Neural cell (in vitro differentiated cells): Measurements from ENCODE around the gene MRPS21. TPM values are rescaled to one million over a fixed set of nuclear protein-coding genes. Genes with fewer than 3 reads are reported as not detected.

Source experiments
- H2AFZ ChIP-seq: fragments of 200-600, 300-800 bp; sonication (generic), shearing (Covaris generic); 2 replicates; pipeline ENCODE4 v1.6.0; 2014; ENCODE audit warnings: low read depth, mild to moderate bottlenecking, antibody characterized with exemption, low read length, moderate library complexity
- H3F3A ChIP-seq: fragments of 200-600 bp; shearing (Covaris generic); 2 replicates; pipeline ENCODE4 v1.6.1; 2016; ENCODE audit warnings: mild to moderate bottlenecking, moderate library complexity, mixed read lengths, antibody characterized with exemption, low read length; ENCODE audit not compliant: insufficient read depth, poor library complexity, severe bottlenecking
- H3K27ac ChIP-seq: fragments of 200-600, 300-800 bp; sonication (generic), shearing (Covaris generic); 2 replicates; pipeline ENCODE4 v1.5.1; 2014; ENCODE audit warnings: mild to moderate bottlenecking, low read length, moderate library complexity
- H3K27me3 ChIP-seq: fragments of 300-800, 200-600 bp; sonication (generic), shearing (Covaris generic); 2 replicates; pipeline ENCODE4 v1.6.0; 2014; ENCODE audit warnings: mild to moderate bottlenecking, low read depth, low read length, moderate library complexity; ENCODE audit not compliant: insufficient read depth
- H3K36me3 ChIP-seq: fragments of 300-800, 200-600 bp; sonication (generic), shearing (Covaris generic); 2 replicates; pipeline ENCODE4 v1.5.1; 2014; ENCODE audit warnings: mild to moderate bottlenecking, antibody characterized with exemption, low read length, moderate library complexity; ENCODE audit not compliant: insufficient read depth
- H3K4me2 ChIP-seq: fragments of 300-800, 200-600 bp; sonication (generic), shearing (Covaris generic); 2 replicates; pipeline ENCODE4 v1.6.0; 2014; ENCODE audit warnings: mild to moderate bottlenecking, low read length
- H3K4me3 ChIP-seq: fragments of 300-800, 200-600 bp; sonication (generic), shearing (Covaris generic); 2 replicates; pipeline ENCODE4 v1.5.1; 2014; ENCODE audit warnings: mild to moderate bottlenecking, low read length, moderate library complexity
- H3K79me2 ChIP-seq: fragments of 200-600 bp; shearing (Covaris generic); replicated peaks from 2 replicates; pipeline ENCODE4 v1.6.0; 2014; ENCODE audit warnings: mild to moderate bottlenecking, low read length, moderate library complexity; ENCODE audit not compliant: insufficient read depth
- H3K9ac ChIP-seq: fragments of 300-800, 200-600 bp; sonication (generic), shearing (Covaris generic); 2 replicates; pipeline ENCODE4 v1.6.1; 2016; ENCODE audit warnings: mild to moderate bottlenecking, low read length, mixed read lengths
- H3K9me2 ChIP-seq: fragments of 200-600 bp; shearing (Covaris generic); 2 replicates; pipeline ENCODE4 v1.6.1; 2016; ENCODE audit warnings: mild to moderate bottlenecking, low read length, mixed read lengths; ENCODE audit not compliant: insufficient read depth
- H3K9me3 ChIP-seq: fragments of 200-600, 300-800 bp; sonication (generic), shearing (Covaris generic); 2 replicates; pipeline ENCODE4 v1.6.1; 2016; ENCODE audit warnings: mild to moderate bottlenecking, mixed run types, low read length, moderate library complexity, mixed read lengths
- H4K20me1 ChIP-seq: fragments of 200-600 bp; shearing (Covaris generic); 2 replicates; pipeline ENCODE4 v1.6.1; 2016; ENCODE audit warnings: mild to moderate bottlenecking, mixed run types; ENCODE audit not compliant: insufficient read depth
- EP300 ChIP-seq: fragments of 450-650 bp; conservative IDR thresholded peaks from 2 replicates; pipeline ENCODE4 v1.6.1; 2014; ENCODE audit warnings: antibody characterized with exemption, mild to moderate bottlenecking, moderate library complexity; ENCODE audit not compliant: poor library complexity, severe bottlenecking
- EZH2 ChIP-seq: fragments of 200-600, 300-800 bp; shearing (Covaris generic), sonication (generic); IDR thresholded peaks from 2 replicates; pipeline ENCODE4 v1.6.1; 2014; ENCODE audit warnings: antibody characterized with exemption, low read length, borderline replicate concordance, mild to moderate bottlenecking; ENCODE audit not compliant: insufficient read depth, poor library complexity, severe bottlenecking
- MXI1 ChIP-seq: fragments of 450-650 bp; conservative IDR thresholded peaks from 2 replicates; pipeline ENCODE4 v1.6.1; 2014; ENCODE audit warnings: antibody characterized with exemption, mild to moderate bottlenecking; ENCODE audit not compliant: poor library complexity, severe bottlenecking
- POLR2AphosphoS5 ChIP-seq: IDR thresholded peaks from 2 replicates; pipeline ENCODE4 v1.6.1; 2012
- RAD21 ChIP-seq: fragments of 450-650 bp; conservative IDR thresholded peaks from 2 replicates; pipeline ENCODE4 v1.6.1; 2014; ENCODE audit warnings: antibody characterized with exemption, mild to moderate bottlenecking, moderate library complexity
- SMC3 ChIP-seq: fragments of 450-650 bp; conservative IDR thresholded peaks from 2 replicates; pipeline ENCODE4 v1.6.1; 2014; ENCODE audit warnings: antibody characterized with exemption, mild to moderate bottlenecking, moderate library complexity; ENCODE audit not compliant: poor library complexity
- TAF1 ChIP-seq: IDR thresholded peaks from 2 replicates; pipeline ENCODE4 v1.6.1; 2012; ENCODE audit warnings: low read depth
- polyA plus RNA-seq: library from polyadenylated mRNA; depleted of rRNA; stranded (reverse); fragments of >200 nt; gene quantifications from 2 replicates; pipeline ENCODE4 v1.2.3, GENCODE V29; 2014
- TF ChIP-seq, protein P1 (sequence below): IDR thresholded peaks from 2 replicates; pipeline ENCODE4 v1.6.1; 2012; ENCODE audit warnings: borderline replicate concordance
- TF ChIP-seq, protein P2 (sequence below): fragments of 450-650 bp; IDR thresholded peaks from 2 replicates; pipeline ENCODE4 v1.5.1; 2014; ENCODE audit warnings: antibody characterized with exemption, mild to moderate bottlenecking, moderate library complexity; ENCODE audit not compliant: poor library complexity, severe bottlenecking

The MRPS21 gene
- polyA plus RNA-seq, 1 donor from 2014 or later = 170 TPM

DNA sequence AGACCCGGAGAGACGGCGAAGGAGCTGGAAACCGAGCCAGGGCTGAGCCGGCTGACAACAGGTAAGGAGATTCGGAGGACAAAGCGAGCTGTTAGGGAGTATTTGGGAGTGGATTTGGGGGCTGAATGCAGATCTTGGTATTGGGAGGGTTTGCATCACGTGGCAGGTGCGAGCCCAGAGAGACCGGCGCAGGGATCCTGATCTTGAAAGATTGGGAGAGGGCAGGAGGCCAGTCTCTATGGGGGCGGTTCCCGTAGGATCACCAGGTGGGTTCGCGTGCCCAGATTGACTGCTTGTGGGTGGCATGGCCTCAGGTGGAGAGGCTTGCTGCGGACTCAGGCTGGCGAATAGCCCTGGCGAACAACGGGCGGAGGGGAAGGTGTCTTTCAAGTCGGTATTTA, 11.1 kb upstream of the MRPS21 start:
- Histone ChIP-seq H3K27ac (peak overlapping the region; percentile 32), H3K9me3 (no peaks in the 10 kb centered on the region), H3K27me3 (no peaks in the 10 kb centered on the region), H4K20me1 (no peaks in the 10 kb centered on the region), H3K4me2 (peak overlapping the region; percentile 84), H3K79me2 (no peaks in the 10 kb centered on the region), H3K36me3 (no peaks in the 10 kb centered on the region), H3K9ac (peak overlapping the region; percentile 74), H3K9me2 (no peaks in the 10 kb centered on the region), H3K4me3 (peak overlapping the region; percentile 87), H2AFZ (peak overlapping the region; percentile 80), H3F3A (no peaks in the 10 kb centered on the region)
- peak; percentile 19 for TF ChIP-seq RAD21
- TF ChIP-seq MXI1 = no peak
- TF ChIP-seq, protein P1, sequence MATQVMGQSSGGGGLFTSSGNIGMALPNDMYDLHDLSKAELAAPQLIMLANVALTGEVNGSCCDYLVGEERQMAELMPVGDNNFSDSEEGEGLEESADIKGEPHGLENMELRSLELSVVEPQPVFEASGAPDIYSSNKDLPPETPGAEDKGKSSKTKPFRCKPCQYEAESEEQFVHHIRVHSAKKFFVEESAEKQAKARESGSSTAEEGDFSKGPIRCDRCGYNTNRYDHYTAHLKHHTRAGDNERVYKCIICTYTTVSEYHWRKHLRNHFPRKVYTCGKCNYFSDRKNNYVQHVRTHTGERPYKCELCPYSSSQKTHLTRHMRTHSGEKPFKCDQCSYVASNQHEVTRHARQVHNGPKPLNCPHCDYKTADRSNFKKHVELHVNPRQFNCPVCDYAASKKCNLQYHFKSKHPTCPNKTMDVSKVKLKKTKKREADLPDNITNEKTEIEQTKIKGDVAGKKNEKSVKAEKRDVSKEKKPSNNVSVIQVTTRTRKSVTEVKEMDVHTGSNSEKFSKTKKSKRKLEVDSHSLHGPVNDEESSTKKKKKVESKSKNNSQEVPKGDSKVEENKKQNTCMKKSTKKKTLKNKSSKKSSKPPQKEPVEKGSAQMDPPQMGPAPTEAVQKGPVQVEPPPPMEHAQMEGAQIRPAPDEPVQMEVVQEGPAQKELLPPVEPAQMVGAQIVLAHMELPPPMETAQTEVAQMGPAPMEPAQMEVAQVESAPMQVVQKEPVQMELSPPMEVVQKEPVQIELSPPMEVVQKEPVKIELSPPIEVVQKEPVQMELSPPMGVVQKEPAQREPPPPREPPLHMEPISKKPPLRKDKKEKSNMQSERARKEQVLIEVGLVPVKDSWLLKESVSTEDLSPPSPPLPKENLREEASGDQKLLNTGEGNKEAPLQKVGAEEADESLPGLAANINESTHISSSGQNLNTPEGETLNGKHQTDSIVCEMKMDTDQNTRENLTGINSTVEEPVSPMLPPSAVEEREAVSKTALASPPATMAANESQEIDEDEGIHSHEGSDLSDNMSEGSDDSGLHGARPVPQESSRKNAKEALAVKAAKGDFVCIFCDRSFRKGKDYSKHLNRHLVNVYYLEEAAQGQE = peak; percentile 55
- peak; percentile 85 for TF ChIP-seq POLR2AphosphoS5
- TF ChIP-seq TAF1 = no peak
- no peak for TF ChIP-seq EZH2
- no peak for TF ChIP-seq EP300
- TF ChIP-seq SMC3 = peak; percentile 44
- TF ChIP-seq, protein P2, sequence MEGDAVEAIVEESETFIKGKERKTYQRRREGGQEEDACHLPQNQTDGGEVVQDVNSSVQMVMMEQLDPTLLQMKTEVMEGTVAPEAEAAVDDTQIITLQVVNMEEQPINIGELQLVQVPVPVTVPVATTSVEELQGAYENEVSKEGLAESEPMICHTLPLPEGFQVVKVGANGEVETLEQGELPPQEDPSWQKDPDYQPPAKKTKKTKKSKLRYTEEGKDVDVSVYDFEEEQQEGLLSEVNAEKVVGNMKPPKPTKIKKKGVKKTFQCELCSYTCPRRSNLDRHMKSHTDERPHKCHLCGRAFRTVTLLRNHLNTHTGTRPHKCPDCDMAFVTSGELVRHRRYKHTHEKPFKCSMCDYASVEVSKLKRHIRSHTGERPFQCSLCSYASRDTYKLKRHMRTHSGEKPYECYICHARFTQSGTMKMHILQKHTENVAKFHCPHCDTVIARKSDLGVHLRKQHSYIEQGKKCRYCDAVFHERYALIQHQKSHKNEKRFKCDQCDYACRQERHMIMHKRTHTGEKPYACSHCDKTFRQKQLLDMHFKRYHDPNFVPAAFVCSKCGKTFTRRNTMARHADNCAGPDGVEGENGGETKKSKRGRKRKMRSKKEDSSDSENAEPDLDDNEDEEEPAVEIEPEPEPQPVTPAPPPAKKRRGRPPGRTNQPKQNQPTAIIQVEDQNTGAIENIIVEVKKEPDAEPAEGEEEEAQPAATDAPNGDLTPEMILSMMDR = no peak

DNA sequence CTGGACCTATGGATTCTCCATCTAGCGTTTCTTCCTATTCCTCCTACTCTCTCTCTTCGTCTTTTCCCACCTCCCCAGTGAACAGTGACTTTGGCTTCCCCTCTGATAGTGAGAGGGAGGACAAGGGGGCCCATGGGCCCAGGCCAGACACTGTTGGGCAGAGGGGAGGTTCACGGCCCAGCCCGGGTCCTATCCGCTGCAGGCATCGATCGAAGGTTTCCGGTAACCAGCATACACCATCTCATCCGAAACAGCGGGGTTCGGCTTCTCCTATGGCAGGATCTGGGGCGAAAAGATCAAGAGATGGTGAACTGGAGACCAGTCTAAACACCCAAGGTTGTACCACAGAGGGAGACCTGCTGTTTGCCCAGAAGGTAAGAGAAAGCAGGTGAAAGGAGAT, 10.4 kb upstream of the MRPS21 start:
- H2AFZ ChIP-seq = no peak overlapping the region
- H3K9ac ChIP-seq = peak overlapping the region; percentile 74
- H4K20me1 ChIP-seq = no peaks in the 10 kb centered on the region
- no peaks in the 10 kb centered on the region for H3K36me3 ChIP-seq
- no peaks in the 10 kb centered on the region for H3K27me3 ChIP-seq
- peak overlapping the region; percentile 84 for H3K4me2 ChIP-seq
- H3K9me2 ChIP-seq = no peaks in the 10 kb centered on the region
- no peaks in the 10 kb centered on the region for H3K9me3 ChIP-seq
- H3K27ac ChIP-seq = no peak overlapping the region
- H3K79me2 ChIP-seq = no peaks in the 10 kb centered on the region
- TF ChIP-seq POLR2AphosphoS5 (no peak), EP300 (no peak)
- TF ChIP-seq, protein P2 = no peak
- peak overlapping the region; percentile 87 for H3K4me3 ChIP-seq
- no peaks in the 10 kb centered on the region for H3F3A ChIP-seq
